Body of pancreas (tissue), 4 donors: Measurements from ENCODE around the gene MPND. TPM values are rescaled to one million over a fixed set of nuclear protein-coding genes. Genes with fewer than 3 reads are reported as not detected.
A peak's percentile ranks its signal among the peaks of the same experiment; 100 is the strongest.

ENCODE experiments used
- ATAC-seq: fragments of 150-250 bp; one replicate; pipeline ENCODE4 v1.9.1; 2016
- DNase-seq, 4 donors: peaks; one replicate each; pipeline ENCODE4 v3.0.0-alpha.2; 2019
- H3K27ac ChIP-seq, 4 donors: fragments of 200-600 bp; sonication (generic); 1 replicate in 3 of 4; 2 replicates in 1 of 4; pipeline versions ENCODE4 v1.5.1 to v1.6.1; 2016 to 2019; ENCODE audit warnings: mild to moderate bottlenecking in 1 of 4, mixed read lengths in 1 of 4, moderate library complexity in 1 of 4
- H3K27me3 ChIP-seq, 2 donors: fragments of 200-600 bp; sonication (generic); one replicate each; pipeline ENCODE4 v1.6.0; 2016; ENCODE audit warnings: mild to moderate bottlenecking in 1 of 2
- H3K36me3 ChIP-seq, 2 donors: fragments of 200-600 bp; sonication (generic); replicated peaks in 1 of 2; 2 replicates each; pipeline ENCODE4 v1.5.1; 2016; ENCODE audit warnings: low read depth in 2 of 2; ENCODE audit not compliant: insufficient read depth in 1 of 2
- H3K4me1 ChIP-seq: fragments of 200-600 bp; sonication (generic); one replicate; pipeline ENCODE4 v1.6.0; 2016
- H3K4me3 ChIP-seq, 2 donors: fragments of 200-600 bp; sonication (generic); 1 replicate in 1 of 2; 2 replicates in 1 of 2; pipeline ENCODE4 v1.5.1; 2016 to 2019
- H3K9me3 ChIP-seq, 3 donors: fragments of 200-600 bp; sonication (generic); 1 replicate in 2 of 3; 2 replicates in 1 of 3; pipeline ENCODE4 v1.5.1; 2016
- POLR2A ChIP-seq, 3 donors: fragments of 450-650 bp; IDR thresholded peaks; one replicate each; pipeline ENCODE4 v1.6.1; 2016; ENCODE audit warnings: antibody characterized with exemption in 3 of 3, mild to moderate bottlenecking in 2 of 3
- WGBS, 2 donors: methylation state at CpG; one replicate each; pipeline ENCODE4 v1.1.5; 2017; 5-methylcytosine and 5-hydroxymethylcytosine counted together
- intact Hi-C: fragments of 100-400 bp; cut with DNase I; formaldehyde crosslinking; loops from one replicate; pipeline ENCODE4 v1.15.1; 2023
- total RNA-seq, 2 donors: library from RNA; depleted of rRNA; stranded (reverse); fragments of >200 nt; gene quantifications; one replicate each; pipeline ENCODE4 v1.1.0, GENCODE V29; 2016
- TF ChIP-seq, protein P1 (sequence below), 7 experiments: fragments of 450-650 bp in 4 of 7; fragments of 200-600 bp in 3 of 7; sonication (generic) in 3 of 7; IDR thresholded peaks; one replicate each; pipeline ENCODE4 v1.5.1; 2016 to 2019; ENCODE audit warnings: antibody characterized with exemption in 7 of 7

The MPND gene
- 1 to 10 TPM in 1 of 2 donors, under 1 TPM in 1; 0.99 to 7.5 TPM for total RNA-seq

GRCh38 chr19:4343370-4344307 lies at the start of gene MPND:
Gene MPND, plus strand, starts transcription at chr19:4343562. Its CDS starts 32 bp downstream, at chr19:4343594.
- Histone ChIP-seq H3K36me3 (no peaks in the 10 kb centered on the region), H3K27me3 (no peaks in the 10 kb centered on the region), H3K9me3 (no peaks in the 10 kb centered on the region), H3K27ac (peak within 1 kb of the TSS; percentile 74 to 99 (median 86)), H3K4me3 (peak within 1 kb of the TSS in 1 of 2 donors; percentile 40), H3K4me1 (peaks cover 52% of the 10 kb centered on the region)
- DNase-seq (peak; percentile 89 to 93 (median 90)), ATAC-seq (peak; percentile 71)
- TF ChIP-seq, protein P1, sequence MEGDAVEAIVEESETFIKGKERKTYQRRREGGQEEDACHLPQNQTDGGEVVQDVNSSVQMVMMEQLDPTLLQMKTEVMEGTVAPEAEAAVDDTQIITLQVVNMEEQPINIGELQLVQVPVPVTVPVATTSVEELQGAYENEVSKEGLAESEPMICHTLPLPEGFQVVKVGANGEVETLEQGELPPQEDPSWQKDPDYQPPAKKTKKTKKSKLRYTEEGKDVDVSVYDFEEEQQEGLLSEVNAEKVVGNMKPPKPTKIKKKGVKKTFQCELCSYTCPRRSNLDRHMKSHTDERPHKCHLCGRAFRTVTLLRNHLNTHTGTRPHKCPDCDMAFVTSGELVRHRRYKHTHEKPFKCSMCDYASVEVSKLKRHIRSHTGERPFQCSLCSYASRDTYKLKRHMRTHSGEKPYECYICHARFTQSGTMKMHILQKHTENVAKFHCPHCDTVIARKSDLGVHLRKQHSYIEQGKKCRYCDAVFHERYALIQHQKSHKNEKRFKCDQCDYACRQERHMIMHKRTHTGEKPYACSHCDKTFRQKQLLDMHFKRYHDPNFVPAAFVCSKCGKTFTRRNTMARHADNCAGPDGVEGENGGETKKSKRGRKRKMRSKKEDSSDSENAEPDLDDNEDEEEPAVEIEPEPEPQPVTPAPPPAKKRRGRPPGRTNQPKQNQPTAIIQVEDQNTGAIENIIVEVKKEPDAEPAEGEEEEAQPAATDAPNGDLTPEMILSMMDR (IDR thresholded peaks at IDR 0.05), result peak in 1 of 7 experiments; percentile 18
- TF ChIP-seq POLR2A (IDR thresholded peaks at IDR 0.05), result peak in 1 of 3 donors; percentile 33
- intact Hi-C loops, result no loop called here
- WGBS, 2 donors, result 4 to 28% methylated on average over 9 to 69 of the region's 101 CpGs

DNA sequence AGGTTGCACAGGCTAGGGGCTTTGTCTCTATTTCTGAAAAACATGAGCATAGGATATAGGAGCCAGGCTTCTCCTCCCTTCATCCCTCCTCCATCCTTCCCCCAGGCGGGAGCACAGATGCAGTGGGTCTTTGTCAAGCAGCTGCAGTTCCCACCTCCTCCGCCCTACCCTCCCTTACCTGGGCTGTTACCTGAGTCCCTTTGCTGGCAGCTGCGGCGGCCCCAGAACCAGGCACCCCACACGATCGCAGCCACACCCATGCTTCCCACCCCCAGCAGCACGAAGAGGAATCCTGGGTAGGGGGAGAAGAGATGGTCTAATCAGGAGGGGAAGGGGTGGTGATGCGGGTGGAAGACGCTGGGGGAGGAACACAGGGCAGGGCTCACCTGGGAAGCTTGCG lies 49.0 kb upstream of the MPND start:
- Histone ChIP-seq H3K4me3 (no peak overlapping the region), H3K4me1 (no peaks in the 10 kb centered on the region), H3K27ac (no peak overlapping the region), H3K27me3 (no peaks in the 10 kb centered on the region), H3K9me3 (no peaks in the 10 kb centered on the region), H3K36me3 (no peaks in the 10 kb centered on the region)
- WGBS, 2 donors, result 28 to 35% methylated on average over 8 to 10 of the region's 10 CpGs
- intact Hi-C loops, result no loop called here
- ATAC-seq, result no peak
- DNase-seq, result no peak
- TF ChIP-seq, protein P1 (IDR thresholded peaks at IDR 0.05), result no peak
- TF ChIP-seq POLR2A (IDR thresholded peaks at IDR 0.05), result no peak

GRCh38 chr19:4295972-4296771 lies 47.2 kb upstream of the MPND start:
- 36 to 56% methylated on average over 4 to 14 of the region's 14 CpGs for WGBS, 2 donors
- intact Hi-C loops, result no loop called here
- Histone ChIP-seq H3K27ac (no peak overlapping the region), H3K9me3 (no peaks in the 10 kb centered on the region), H3K27me3 (no peaks in the 10 kb centered on the region), H3K4me3 (no peak overlapping the region), H3K36me3 (no peaks in the 10 kb centered on the region), H3K4me1 (no peaks in the 10 kb centered on the region)
- ATAC-seq (no peak), DNase-seq (peak in 1 of 4 donors; percentile 18)
- no peak for TF ChIP-seq POLR2A (IDR thresholded peaks at IDR 0.05)
- TF ChIP-seq, protein P1 (IDR thresholded peaks at IDR 0.05), result no peak

DNA sequence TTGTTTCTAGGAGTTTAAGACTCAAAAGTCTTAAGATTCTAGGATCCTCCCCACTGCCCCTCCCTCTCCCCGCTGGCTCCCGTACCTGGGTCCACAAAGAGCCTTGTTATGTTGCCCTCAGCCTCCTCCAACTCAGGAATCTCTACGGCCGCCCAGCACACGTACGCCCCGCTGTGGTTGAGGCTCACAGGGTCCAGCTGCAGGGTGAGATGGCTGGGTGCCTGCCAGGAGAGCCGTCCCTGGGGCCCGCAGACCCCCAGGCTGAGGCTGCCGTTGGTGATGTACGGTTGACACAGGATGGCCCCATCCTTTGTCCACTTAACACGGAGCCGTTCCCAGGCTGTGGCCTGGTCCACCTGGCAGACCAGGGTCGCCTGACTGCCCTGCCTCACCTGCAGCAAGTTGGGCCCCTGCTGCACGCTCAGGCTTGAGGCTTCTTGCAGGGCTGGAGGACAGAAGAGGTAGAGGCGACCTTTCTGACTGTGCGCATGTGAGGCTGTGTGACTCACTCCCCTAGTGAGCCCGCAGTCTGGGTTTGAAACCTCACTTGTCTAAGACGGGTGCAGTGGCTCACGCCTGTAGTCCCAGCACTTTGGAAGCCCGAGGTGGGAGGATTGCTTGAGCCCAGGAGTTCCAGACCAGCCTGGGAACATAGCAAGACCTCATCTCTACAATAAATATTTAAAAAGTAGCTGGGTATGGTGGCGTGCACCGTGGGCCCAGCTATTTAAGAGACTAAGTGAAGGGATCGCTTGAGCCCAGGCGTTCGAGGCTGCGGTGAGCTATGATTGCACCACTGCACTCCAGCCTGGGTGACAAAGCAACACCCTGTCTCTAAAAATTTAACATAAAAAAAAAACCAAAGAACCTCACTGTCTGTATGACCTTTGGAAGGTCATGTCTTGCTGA lies 45.2 kb upstream of the MPND start:
- intact Hi-C loops, result no loop called here
- 73 to 75% methylated on average over 14 to 26 of the region's 27 CpGs for WGBS, 2 donors
- Histone ChIP-seq H3K4me3 (no peak overlapping the region), H3K27ac (no peak overlapping the region), H3K4me1 (no peaks in the 10 kb centered on the region), H3K27me3 (no peaks in the 10 kb centered on the region), H3K36me3 (no peaks in the 10 kb centered on the region), H3K9me3 (no peaks in the 10 kb centered on the region)
- TF ChIP-seq, protein P1 (IDR thresholded peaks at IDR 0.05), result no peak
- no peak for TF ChIP-seq POLR2A (IDR thresholded peaks at IDR 0.05)
- DNase-seq (no peak), ATAC-seq (no peak)
